Activated CD8-positive, alpha-beta memory T cell treated with anti-CD3 and anti-CD28 coated beads, Interleukin-2, amount 50 U/mL, for 48 hours (primary cell): Measurements from ENCODE around the gene ABCC10.
"Not testable (repeated sequence)": the region's sequence is repeated elsewhere in the genome, so short reads cannot be mapped to it uniquely, and the experiment has no call there.

ENCODE experiments used
- DNase-seq: peaks from one replicate; pipeline ENCODE4 v3.0.0-alpha.2; 2020

Gene ABCC10

GRCh38 chr6:43413002-43413401 is 14.3 kb upstream of the ABCC10 start:
- no peak for DNase-seq

- DNase-seq = not testable (repeated sequence)
These were observed 12.1 kb upstream of the ABCC10 start for GRCh38 chr6:43415275-43415674.

- DNase-seq = no peak
These were observed 10.4 kb upstream of the ABCC10 start for GRCh38 chr6:43416935-43417334.

GRCh38 chr6:43420012-43420709 is 7.2 kb upstream of the ABCC10 start:
- DNase-seq = no peak

- no peak for DNase-seq
These were observed 5.5 kb upstream of the ABCC10 start for GRCh38 chr6:43421831-43422230.

- not testable (repeated sequence) for DNase-seq
These were observed 2.3 kb upstream of the ABCC10 start for GRCh38 chr6:43425083-43425482.

- no peak for DNase-seq
These were observed 374 bp upstream of the ABCC10 start for GRCh38 chr6:43426928-43427405.

GRCh38 chr6:43428112-43428570 is 800 bp downstream of the ABCC10 start:
- DNase-seq = no peak

- DNase-seq = no peak
These were observed 1.5 kb downstream of the ABCC10 start for GRCh38 chr6:43428874-43429273.

GRCh38 chr6:43432009-43432945 is 4.9 kb downstream of the ABCC10 start:
- DNase-seq = no peak

- DNase-seq = no peak
These were observed 5.8 kb downstream of the ABCC10 start for GRCh38 chr6:43433148-43433547.

- no peak for DNase-seq
These were observed 6.9 kb downstream of the ABCC10 start for GRCh38 chr6:43434001-43434840.

- no peak for DNase-seq
These were observed 7.6 kb downstream of the ABCC10 start for GRCh38 chr6:43434943-43435342.

- DNase-seq = no peak
These were observed 8.5 kb downstream of the ABCC10 start for GRCh38 chr6:43435682-43436437.

- no peak for DNase-seq
These were observed 9.4 kb downstream of the ABCC10 start for GRCh38 chr6:43436577-43437282.

GRCh38 chr6:43437700-43438099 is 10.4 kb downstream of the ABCC10 start:
- DNase-seq = no peak

GRCh38 chr6:43442935-43443334 is 15.6 kb downstream of the ABCC10 start:
- DNase-seq = no peak

- no peak for DNase-seq
These were observed 16.7 kb downstream of the ABCC10 start for GRCh38 chr6:43444036-43444435.

GRCh38 chr6:43444582-43444981 is 17.2 kb downstream of the ABCC10 start:
- no peak for DNase-seq

GRCh38 chr6:43445576-43445975 is 18.2 kb downstream of the ABCC10 start:
- no peak for DNase-seq

GRCh38 chr6:43447604-43448003 is 20.3 kb downstream of the ABCC10 start:
- no peak for DNase-seq
